T-helper 2 cell treated with Interferon-gamma antibody and Interleukin-4, amounts not matched to agents 5 μg/mL and 100 μg/mL, for 36 hours (primary cell): ENCODE measurements around the gene HDAC10.

Experiments
- DNase-seq: peaks from one replicate; pipeline ENCODE4 v3.0.0; 2021; ENCODE audit warnings: low spot score
- H3K27ac Mint-ChIP-seq: one replicate; pipeline ENCODE4 v1.8.0; 2021; ENCODE audit warnings: mild to moderate bottlenecking, mixed read lengths
- H3K27me3 Mint-ChIP-seq: one replicate; pipeline ENCODE4 v1.8.0; 2021; ENCODE audit warnings: low read depth, mixed read lengths
- H3K36me3 Mint-ChIP-seq: one replicate; pipeline ENCODE4 v1.8.0; 2021; ENCODE audit warnings: low read depth, mixed read lengths
- H3K4me1 Mint-ChIP-seq: one replicate; pipeline ENCODE4 v1.8.0; 2021; ENCODE audit warnings: low read depth, mixed read lengths
- H3K4me3 Mint-ChIP-seq: one replicate; pipeline ENCODE4 v1.8.0; 2022; ENCODE audit warnings: mild to moderate bottlenecking, moderate library complexity, mixed read lengths
- H3K9me3 Mint-ChIP-seq: one replicate; pipeline ENCODE4 v1.8.0; 2021; ENCODE audit warnings: mixed read lengths

The HDAC10 gene

DNA sequence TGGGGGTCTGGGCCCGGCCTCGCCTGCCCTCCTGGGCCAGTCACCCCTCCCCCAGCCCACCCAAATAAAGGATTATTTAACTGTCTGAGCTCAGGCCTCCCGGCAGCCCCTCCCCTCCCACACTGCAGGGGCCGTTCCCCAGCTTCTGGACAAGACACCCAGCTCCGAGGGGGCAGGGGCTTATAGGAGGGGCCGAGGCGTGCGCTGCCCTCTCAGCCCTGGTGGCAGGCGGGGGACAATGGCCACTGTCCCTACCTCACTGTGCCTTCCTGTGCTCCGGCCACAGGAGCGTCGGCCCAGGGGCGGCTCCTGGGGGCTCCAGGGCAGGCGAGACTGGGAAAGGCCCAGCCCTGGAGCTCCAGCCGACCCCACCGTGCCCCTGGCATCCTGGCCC is 52.4 kb downstream of the HDAC10 start:
- no peaks in the 10 kb centered on the region for H3K27me3 Mint-ChIP-seq
- H3K27ac Mint-ChIP-seq, result no peak overlapping the region
- peaks cover 14% of the 10 kb centered on the region for H3K36me3 Mint-ChIP-seq
- no peak overlapping the region for H3K4me3 Mint-ChIP-seq
- H3K4me1 Mint-ChIP-seq, result peaks cover 12% of the 10 kb centered on the region
- DNase-seq, result no peak
- H3K9me3 Mint-ChIP-seq, result no peaks in the 10 kb centered on the region

DNA sequence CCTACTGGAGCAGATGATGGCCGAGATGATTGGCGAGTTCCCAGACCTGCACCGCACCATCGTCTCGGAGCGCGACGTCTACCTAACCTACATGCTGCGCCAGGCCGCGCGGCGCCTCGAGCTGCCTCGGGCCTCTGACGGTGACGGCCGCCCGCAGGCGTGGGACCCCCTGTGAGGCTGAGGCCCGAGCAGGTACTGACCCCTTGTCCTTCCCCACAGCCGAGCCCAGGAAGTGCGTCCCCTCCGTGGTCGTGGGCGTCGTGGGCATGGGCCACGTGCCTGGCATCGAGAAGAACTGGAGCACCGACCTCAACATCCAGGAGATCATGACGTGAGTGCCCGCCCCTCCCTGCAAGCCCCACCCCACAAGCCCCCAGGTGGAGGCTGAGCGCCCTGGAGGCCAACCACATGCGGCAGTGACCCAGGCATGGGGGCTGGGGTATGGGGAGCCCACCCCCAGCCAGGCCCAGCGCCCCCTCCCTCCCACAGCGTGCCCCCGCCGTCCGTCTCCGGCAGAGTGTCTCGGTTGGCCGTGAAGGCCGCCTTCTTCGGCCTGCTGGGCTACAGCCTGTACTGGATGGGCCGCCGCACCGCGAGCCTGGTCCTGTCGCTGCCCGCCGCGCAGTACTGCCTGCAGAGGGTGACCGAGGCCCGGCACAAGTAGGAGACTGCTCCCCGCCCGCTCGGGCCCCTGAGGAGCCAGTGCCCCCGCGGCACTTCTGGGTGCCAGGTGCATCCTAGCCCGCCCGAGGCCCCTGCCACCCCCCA is 53.0 kb downstream of the HDAC10 start:
- no peaks in the 10 kb centered on the region for H3K27me3 Mint-ChIP-seq
- peaks cover 12% of the 10 kb centered on the region for H3K4me1 Mint-ChIP-seq
- H3K36me3 Mint-ChIP-seq, result peaks cover 8% of the 10 kb centered on the region
- H3K4me3 Mint-ChIP-seq, result no peak overlapping the region
- no peak overlapping the region for H3K27ac Mint-ChIP-seq
- DNase-seq, result no peak
- H3K9me3 Mint-ChIP-seq, result no peaks in the 10 kb centered on the region

GRCh38 chr22:50197000-50197800 is 53.9 kb downstream of the HDAC10 start:
- H3K4me1 Mint-ChIP-seq, result peaks cover 14% of the 10 kb centered on the region
- no peak overlapping the region for H3K4me3 Mint-ChIP-seq
- no peak overlapping the region for H3K27ac Mint-ChIP-seq
- no peaks in the 10 kb centered on the region for H3K27me3 Mint-ChIP-seq
- no peak for DNase-seq
- H3K36me3 Mint-ChIP-seq, result peaks cover 10% of the 10 kb centered on the region
- H3K9me3 Mint-ChIP-seq, result no peaks in the 10 kb centered on the region

DNA sequence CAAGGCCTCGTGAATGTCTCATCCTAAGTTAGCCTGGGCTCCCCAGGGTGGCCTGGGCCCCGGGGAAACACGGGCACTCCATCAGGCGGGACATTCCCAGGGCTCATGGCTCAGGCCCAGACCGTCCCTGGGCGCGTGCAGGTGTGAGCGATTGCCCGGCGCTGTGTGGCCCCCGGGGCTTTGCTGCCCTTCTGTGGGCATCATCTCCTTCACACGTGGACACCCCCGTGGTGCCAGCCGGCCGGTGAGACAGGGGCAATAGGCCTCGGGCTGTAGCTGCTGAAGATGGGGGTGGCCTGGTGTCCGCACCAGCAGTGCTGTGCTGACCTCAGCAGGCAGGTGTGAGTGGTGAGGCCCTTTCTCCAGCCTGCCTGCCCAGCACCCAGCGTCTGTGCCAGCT is 54.8 kb downstream of the HDAC10 start:
- Mint-ChIP-seq H3K9me3 (no peaks in the 10 kb centered on the region), H3K4me1 (peaks cover 16% of the 10 kb centered on the region), H3K36me3 (peaks cover 14% of the 10 kb centered on the region), H3K27ac (no peak overlapping the region), H3K27me3 (no peaks in the 10 kb centered on the region), H3K4me3 (no peak overlapping the region)
- no peak for DNase-seq
